PC-9 (cell line): ENCODE measurements around the gene PTPRD. TPM values are rescaled to one million over a fixed set of nuclear protein-coding genes. Genes with fewer than 3 reads are reported as not detected.

Experiments
- BruUV-seq: library from RNA; stranded (reverse); fragments of 400-500 nt; replicated peaks from 2 replicates; lab custom pipeline; 2021; lab: Mats Ljungman, UMichigan
- CTCF ChIA-PET: fragments of 300-600 bp; sonication (Branson Sonifier 250); formaldehyde crosslinking; loops from one replicate; lab custom pipeline; 2022; ENCODE audit warnings: antibody characterized with exemption; lab: Charles Lee
- POLR2A ChIA-PET: fragments of 300-600 bp; sonication (Branson Sonifier 250); formaldehyde crosslinking; loops from one replicate; lab custom pipeline; 2022; ENCODE audit warnings: antibody characterized with exemption; ENCODE audit not compliant: unreplicated experiment; lab: Charles Lee
- DNase-seq, 2 experiments: peaks; one replicate each; pipeline versions ENCODE4 v3.0.0 to v3.0.0-alpha.2; 2015 to 2022; ENCODE audit warnings: mixed read lengths in 1 of 2
- H2AFZ ChIP-seq: fragments of 200-600 bp; sonication (generic); 2 replicates; pipeline ENCODE4 v1.8.1; 2017; ENCODE audit warnings: antibody characterized with exemption
- H3F3A ChIP-seq: fragments of 200-600 bp; sonication (generic); 2 replicates; pipeline ENCODE4 v1.8.1; 2017; ENCODE audit warnings: antibody characterized with exemption, mild to moderate bottlenecking, low read depth; ENCODE audit not compliant: insufficient read depth
- H3K27ac ChIP-seq: fragments of 200-600 bp; sonication (generic); 2 replicates; pipeline ENCODE4 v1.6.1; 2016; ENCODE audit warnings: mixed run types
- H3K27me3 ChIP-seq: fragments of 200-600 bp; sonication (generic); 2 replicates; pipeline ENCODE4 v1.6.1; 2016; ENCODE audit warnings: low read depth, mixed run types; ENCODE audit not compliant: insufficient read depth
- H3K36me3 ChIP-seq: fragments of 200-600 bp; sonication (generic); 2 replicates; pipeline ENCODE4 v1.6.1; 2016; ENCODE audit warnings: low read depth, mixed run types
- H3K4me1 ChIP-seq: fragments of 200-600 bp; sonication (generic); replicated peaks from 2 replicates; pipeline ENCODE4 v1.6.1; 2016; ENCODE audit warnings: mixed run types; ENCODE audit not compliant: insufficient read depth
- H3K4me2 ChIP-seq: fragments of 200-600 bp; sonication (generic); 2 replicates; pipeline ENCODE4 v1.6.1; 2017; ENCODE audit warnings: mixed run types
- H3K4me3 ChIP-seq: fragments of 200-600 bp; sonication (generic); 2 replicates; pipeline ENCODE4 v1.6.1; 2016; ENCODE audit warnings: mixed run types
- H3K79me2 ChIP-seq: fragments of 200-600 bp; sonication (generic); 2 replicates; pipeline ENCODE4 v1.6.1; 2017; ENCODE audit warnings: low read depth, mixed run types
- H3K9me2 ChIP-seq: fragments of 200-600 bp; sonication (generic); 2 replicates; pipeline ENCODE4 v1.8.1; 2017; ENCODE audit warnings: mild to moderate bottlenecking; ENCODE audit not compliant: insufficient read depth
- H3K9me3 ChIP-seq: fragments of 200-600 bp; sonication (generic); 2 replicates; pipeline ENCODE4 v1.8.1; 2016; ENCODE audit warnings: low read depth; ENCODE audit not compliant: insufficient read depth
- H4K20me1 ChIP-seq: fragments of 200-600 bp; sonication (generic); 2 replicates; pipeline ENCODE4 v1.8.1; 2017; ENCODE audit not compliant: insufficient read depth
- EZH2 ChIP-seq: fragments of 200-600 bp; sonication (generic); IDR thresholded peaks from 2 replicates; pipeline ENCODE4 v1.8.0; 2017; ENCODE audit warnings: antibody characterized with exemption, low read depth
- intact Hi-C: fragments of 100-400 bp; cut with micrococcal nuclease; formaldehyde crosslinking; loops from one replicate; pipeline ENCODE4 v1.10.0; 2022; ENCODE audit not compliant: unreplicated experiment
- total RNA-seq: library from RNA; stranded (reverse); gene quantifications from 2 replicates; pipeline ENCODE4 v1.2.3, GENCODE V29; 2021
- TF ChIP-seq, protein P1 (sequence below): fragments of 200-600 bp; sonication (generic); conservative IDR thresholded peaks from 2 replicates; pipeline ENCODE4 v1.6.1; 2017; ENCODE audit warnings: mixed run types, antibody characterized with exemption, mild to moderate bottlenecking, moderate library complexity

Gene PTPRD
- total RNA-seq, 1 experiment from 2014 or later, result not detected

DNA sequence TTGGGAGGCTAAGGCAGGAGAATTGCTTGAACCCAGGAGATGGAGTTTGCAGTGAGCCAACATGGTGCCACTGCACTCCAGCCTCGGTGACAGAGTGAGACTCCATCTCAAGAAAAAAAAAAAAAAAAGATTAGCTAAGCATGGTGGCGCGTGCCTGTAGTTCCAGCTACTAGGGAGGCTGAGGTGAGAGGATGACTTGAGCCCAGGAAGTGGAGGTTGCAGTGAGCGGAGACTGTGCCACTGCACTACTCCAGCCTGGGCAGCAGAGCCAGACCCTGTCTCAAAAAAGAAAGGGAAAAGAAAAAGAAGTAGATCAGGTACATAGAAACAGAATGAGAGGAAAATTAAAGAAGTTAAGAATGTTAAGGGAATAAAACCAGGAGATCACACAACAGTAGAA is 1886.1 kb downstream of the PTPRD start:
- Histone ChIP-seq H3K27ac (no peak overlapping the region), H3F3A (no peaks in the 10 kb centered on the region), H3K9me2 (no peaks in the 10 kb centered on the region), H3K4me1 (no peaks in the 10 kb centered on the region), H3K79me2 (no peaks in the 10 kb centered on the region), H3K9me3 (no peaks in the 10 kb centered on the region), H3K36me3 (no peaks in the 10 kb centered on the region), H3K27me3 (no peaks in the 10 kb centered on the region), H3K4me3 (no peak overlapping the region), H3K4me2 (no peak overlapping the region), H2AFZ (no peak overlapping the region), H4K20me1 (no peaks in the 10 kb centered on the region)
- BruUV-seq, result no TSS peak
- intact Hi-C loops, result no loop called here
- ChIA-PET POLR2A (no interaction called here), CTCF (no interaction called here)
- no peak for DNase-seq
- TF ChIP-seq, protein P1, sequence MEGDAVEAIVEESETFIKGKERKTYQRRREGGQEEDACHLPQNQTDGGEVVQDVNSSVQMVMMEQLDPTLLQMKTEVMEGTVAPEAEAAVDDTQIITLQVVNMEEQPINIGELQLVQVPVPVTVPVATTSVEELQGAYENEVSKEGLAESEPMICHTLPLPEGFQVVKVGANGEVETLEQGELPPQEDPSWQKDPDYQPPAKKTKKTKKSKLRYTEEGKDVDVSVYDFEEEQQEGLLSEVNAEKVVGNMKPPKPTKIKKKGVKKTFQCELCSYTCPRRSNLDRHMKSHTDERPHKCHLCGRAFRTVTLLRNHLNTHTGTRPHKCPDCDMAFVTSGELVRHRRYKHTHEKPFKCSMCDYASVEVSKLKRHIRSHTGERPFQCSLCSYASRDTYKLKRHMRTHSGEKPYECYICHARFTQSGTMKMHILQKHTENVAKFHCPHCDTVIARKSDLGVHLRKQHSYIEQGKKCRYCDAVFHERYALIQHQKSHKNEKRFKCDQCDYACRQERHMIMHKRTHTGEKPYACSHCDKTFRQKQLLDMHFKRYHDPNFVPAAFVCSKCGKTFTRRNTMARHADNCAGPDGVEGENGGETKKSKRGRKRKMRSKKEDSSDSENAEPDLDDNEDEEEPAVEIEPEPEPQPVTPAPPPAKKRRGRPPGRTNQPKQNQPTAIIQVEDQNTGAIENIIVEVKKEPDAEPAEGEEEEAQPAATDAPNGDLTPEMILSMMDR, result no peak

DNA sequence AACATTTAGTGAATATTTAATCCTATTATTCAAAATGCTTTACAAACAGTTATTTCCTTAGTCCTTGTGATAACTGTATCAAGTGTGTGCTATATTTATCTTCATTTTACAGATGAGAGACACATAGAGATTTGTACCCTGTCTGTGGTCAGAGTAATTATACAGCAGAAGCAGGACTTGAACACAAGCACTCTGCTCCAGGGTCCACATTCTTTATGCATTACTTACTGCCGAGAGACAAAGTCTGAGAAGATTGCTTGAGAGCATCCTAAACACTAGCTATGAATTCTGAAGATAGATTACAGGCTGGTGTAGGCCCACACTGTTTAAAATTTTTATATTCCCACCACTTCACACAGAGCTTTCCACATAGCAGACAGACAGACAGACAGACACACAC is 1887.2 kb downstream of the PTPRD start:
- intact Hi-C loops, result no loop called here
- no peaks in the 10 kb centered on the region for H3K4me1 ChIP-seq
- no peaks in the 10 kb centered on the region for H3K27me3 ChIP-seq
- no peaks in the 10 kb centered on the region for H3F3A ChIP-seq
- DNase-seq, result no peak
- no peak overlapping the region for H3K27ac ChIP-seq
- BruUV-seq, result no TSS peak
- H3K79me2 ChIP-seq, result no peaks in the 10 kb centered on the region
- no peaks in the 10 kb centered on the region for H3K9me3 ChIP-seq
- H3K36me3 ChIP-seq, result no peaks in the 10 kb centered on the region
- TF ChIP-seq, protein P1, result no peak
- no peak for TF ChIP-seq EZH2
- H3K9me2 ChIP-seq, result no peaks in the 10 kb centered on the region
- no peak overlapping the region for H2AFZ ChIP-seq
- no peak overlapping the region for H3K4me2 ChIP-seq
- no peak overlapping the region for H3K4me3 ChIP-seq
- H4K20me1 ChIP-seq, result no peaks in the 10 kb centered on the region
- CTCF ChIA-PET, result no interaction called here
- POLR2A ChIA-PET, result no interaction called here

DNA sequence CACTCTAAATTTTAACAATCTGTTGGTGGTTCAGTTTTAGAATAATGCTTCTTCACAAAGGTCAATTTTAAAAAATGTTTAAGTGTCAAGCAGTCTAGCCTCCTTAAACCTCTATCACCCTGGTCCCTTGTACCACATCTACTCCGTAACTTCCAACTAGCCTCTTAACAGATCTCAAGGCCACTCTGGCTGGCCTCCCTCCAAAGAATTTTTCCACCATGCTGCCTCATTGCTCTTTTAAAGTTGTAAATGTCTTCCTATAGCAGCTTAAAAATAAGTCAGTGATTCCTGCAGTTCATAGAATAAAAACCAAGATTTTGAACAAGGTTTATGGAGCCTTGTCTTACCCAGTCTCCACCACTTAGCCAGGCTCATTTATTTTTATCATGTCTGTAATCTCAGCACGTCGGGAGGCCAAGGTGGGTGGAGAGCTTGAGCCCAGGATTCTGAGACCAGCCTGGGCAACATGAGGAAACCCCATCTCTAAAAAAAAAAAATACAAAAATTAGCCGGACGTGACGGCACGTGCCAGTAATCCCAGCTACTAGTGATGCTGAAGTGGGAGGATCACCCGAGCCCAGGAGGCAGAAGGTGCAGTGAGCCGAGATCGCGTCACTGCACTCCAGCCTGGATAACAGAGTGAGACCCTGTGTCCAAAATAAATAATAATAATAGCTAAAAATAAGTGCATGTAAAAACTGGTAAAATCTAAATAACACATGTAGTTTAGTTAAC is 1888.4 kb downstream of the PTPRD start:
- H3K27me3 ChIP-seq, result no peaks in the 10 kb centered on the region
- intact Hi-C loops, result no loop called here
- BruUV-seq, result no TSS peak

More for the DNA sequence above, 1888.4 kb downstream of the PTPRD start:
- H3K36me3 ChIP-seq, result no peaks in the 10 kb centered on the region
- H2AFZ ChIP-seq, result no peak overlapping the region
- no peak overlapping the region for H3K27ac ChIP-seq
- DNase-seq, result no peak
- H3F3A ChIP-seq, result no peaks in the 10 kb centered on the region
- ChIA-PET POLR2A (no interaction called here), CTCF (no interaction called here)
- no peaks in the 10 kb centered on the region for H3K79me2 ChIP-seq
- no peak overlapping the region for H3K4me3 ChIP-seq
- no peaks in the 10 kb centered on the region for H3K9me2 ChIP-seq
- H3K4me2 ChIP-seq, result no peak overlapping the region
- no peaks in the 10 kb centered on the region for H3K9me3 ChIP-seq
- no peaks in the 10 kb centered on the region for H3K4me1 ChIP-seq
- TF ChIP-seq, protein P1, result no peak
- no peak for TF ChIP-seq EZH2
- H4K20me1 ChIP-seq, result no peaks in the 10 kb centered on the region
